ENCODE results near the gene TNNI2. TPM values are rescaled to one million over a fixed set of nuclear protein-coding genes. Genes with fewer than 3 reads are reported as not detected.
"Not testable (repeated sequence)": the region's sequence is repeated elsewhere in the genome, so short reads cannot be mapped to it uniquely, and the experiment has no call there.

TNNI2 gene
- total RNA-seq, 2 experiments from 2014 or later, result not detected

- CTCF ChIA-PET, result no interaction called here
- intact Hi-C loops (cut with micrococcal nuclease), result no loop called here
- DNase-seq, result no peak
- H3K27ac Mint-ChIP-seq, result no peak overlapping the region
- peaks cover 2% of the 10 kb centered on the region for H3K27me3 Mint-ChIP-seq (ENCODE audit: low read depth)
- H3K36me3 Mint-ChIP-seq (ENCODE audit: low read depth), result no peaks in the 10 kb centered on the region
- no peak overlapping the region for H3K4me3 Mint-ChIP-seq
- no peaks in the 10 kb centered on the region for H3K4me1 Mint-ChIP-seq (ENCODE audit: low read depth)
- H3K9me3 Mint-ChIP-seq, result no peaks in the 10 kb centered on the region
Observed at GRCh38 chr11:1812274-1812673, 26.5 kb upstream of the TNNI2 start.

GRCh38 chr11:1812801-1813200 lies 26.0 kb upstream of the TNNI2 start:
- no peak overlapping the region for H3K27ac Mint-ChIP-seq
- H3K9me3 Mint-ChIP-seq, result no peaks in the 10 kb centered on the region
- H3K27me3 Mint-ChIP-seq (ENCODE audit: low read depth), result peaks cover 2% of the 10 kb centered on the region
- H3K36me3 Mint-ChIP-seq (ENCODE audit: low read depth), result no peaks in the 10 kb centered on the region
- H3K4me3 Mint-ChIP-seq, result no peak overlapping the region
- intact Hi-C loops (cut with micrococcal nuclease), result no loop called here
- no peaks in the 10 kb centered on the region for H3K4me1 Mint-ChIP-seq (ENCODE audit: low read depth)
- CTCF ChIA-PET, result no interaction called here
- DNase-seq, result no peak

GRCh38 chr11:1813356-1813755 lies 25.4 kb upstream of the TNNI2 start:
- intact Hi-C loops (cut with micrococcal nuclease), result not testable (repeated sequence)

GRCh38 chr11:1814691-1815090 lies 24.1 kb upstream of the TNNI2 start:
- Mint-ChIP-seq H3K4me1 (ENCODE audit: low read depth) (no peaks in the 10 kb centered on the region), H3K36me3 (ENCODE audit: low read depth) (no peaks in the 10 kb centered on the region), H3K4me3 (no peak overlapping the region), H3K9me3 (no peaks in the 10 kb centered on the region), H3K27me3 (ENCODE audit: low read depth) (peaks cover 2% of the 10 kb centered on the region), H3K27ac (no peak overlapping the region)
- intact Hi-C loops (cut with micrococcal nuclease), result no loop called here
- no peak for DNase-seq
- CTCF ChIA-PET, result interaction anchor here (1.2 kb wide), 1 partner anchor 121 kb away, joined by 5 read pairs; no protein-coding TSS in a partner anchor

More at GRCh38 chr11:1813356-1813755, 25.4 kb upstream of the TNNI2 start:
- H3K27me3 Mint-ChIP-seq (ENCODE audit: low read depth); CTCF ChIA-PET; H3K36me3 Mint-ChIP-seq (ENCODE audit: low read depth); H3K4me3 Mint-ChIP-seq; H3K27ac Mint-ChIP-seq; DNase-seq; H3K9me3 Mint-ChIP-seq; H3K4me1 Mint-ChIP-seq (ENCODE audit: low read depth): not testable (repeated sequence)

- Mint-ChIP-seq H3K4me1 (ENCODE audit: low read depth) (no peaks in the 10 kb centered on the region), H3K27me3 (ENCODE audit: low read depth) (peaks cover 2% of the 10 kb centered on the region), H3K9me3 (no peaks in the 10 kb centered on the region), H3K36me3 (ENCODE audit: low read depth) (no peaks in the 10 kb centered on the region), H3K4me3 (no peak overlapping the region), H3K27ac (no peak overlapping the region)
- CTCF ChIA-PET, result interaction anchor here (1.2 kb wide), 1 partner anchor 122 kb away, joined by 5 read pairs; no protein-coding TSS in a partner anchor
- DNase-seq, result no peak
- intact Hi-C loops (cut with micrococcal nuclease), result no loop called here
Observed at GRCh38 chr11:1815311-1815710, 23.5 kb upstream of the TNNI2 start.

GRCh38 chr11:1815751-1816150 lies 23.0 kb upstream of the TNNI2 start:
- no peaks in the 10 kb centered on the region for H3K9me3 Mint-ChIP-seq
- intact Hi-C loops (cut with micrococcal nuclease), result no loop called here
- no peaks in the 10 kb centered on the region for H3K4me1 Mint-ChIP-seq (ENCODE audit: low read depth)
- no peaks in the 10 kb centered on the region for H3K36me3 Mint-ChIP-seq (ENCODE audit: low read depth)
- H3K27me3 Mint-ChIP-seq (ENCODE audit: low read depth), result peaks cover 2% of the 10 kb centered on the region
- H3K27ac Mint-ChIP-seq, result no peak overlapping the region
- no peak for DNase-seq
- CTCF ChIA-PET, result interaction anchor here (1.2 kb wide), 1 partner anchor 122 kb away, joined by 5 read pairs; no protein-coding TSS in a partner anchor
- H3K4me3 Mint-ChIP-seq, result no peak overlapping the region

GRCh38 chr11:1817000-1817399 lies 21.8 kb upstream of the TNNI2 start:
- Mint-ChIP-seq H3K4me3 (no peak overlapping the region), H3K36me3 (ENCODE audit: low read depth) (no peaks in the 10 kb centered on the region), H3K4me1 (ENCODE audit: low read depth) (no peaks in the 10 kb centered on the region), H3K27me3 (ENCODE audit: low read depth) (peaks cover 2% of the 10 kb centered on the region), H3K9me3 (no peaks in the 10 kb centered on the region), H3K27ac (no peak overlapping the region)
- DNase-seq, result no peak
- CTCF ChIA-PET, result interaction anchor here (0.8 to 1.3 kb wide), 3 partner anchors 9 to 123 kb away, joined by 3 to 5 read pairs (median 4); no protein-coding TSS in a partner anchor
- intact Hi-C loops (cut with micrococcal nuclease), result no loop called here

GRCh38 chr11:1817511-1817910 lies 21.3 kb upstream of the TNNI2 start:
- intact Hi-C loops (cut with micrococcal nuclease), result no loop called here
- Mint-ChIP-seq H3K27ac (no peak overlapping the region), H3K27me3 (ENCODE audit: low read depth) (no peaks in the 10 kb centered on the region), H3K36me3 (ENCODE audit: low read depth) (no peaks in the 10 kb centered on the region), H3K4me1 (ENCODE audit: low read depth) (no peaks in the 10 kb centered on the region), H3K9me3 (no peaks in the 10 kb centered on the region), H3K4me3 (no peak overlapping the region)
- DNase-seq, result no peak
- CTCF ChIA-PET, result interaction anchor here (0.8 to 1.3 kb wide), 3 partner anchors 10 to 123 kb away, joined by 3 to 5 read pairs (median 4); no protein-coding TSS in a partner anchor

GRCh38 chr11:1819074-1819473 lies 19.7 kb upstream of the TNNI2 start:
- H3K4me1 Mint-ChIP-seq (ENCODE audit: low read depth), result no peaks in the 10 kb centered on the region
- H3K27ac Mint-ChIP-seq, result no peak overlapping the region
- no peak for DNase-seq
- H3K36me3 Mint-ChIP-seq (ENCODE audit: low read depth), result no peaks in the 10 kb centered on the region
- no peaks in the 10 kb centered on the region for H3K27me3 Mint-ChIP-seq (ENCODE audit: low read depth)
- no peak overlapping the region for H3K4me3 Mint-ChIP-seq
- intact Hi-C loops (cut with micrococcal nuclease), result no loop called here
- H3K9me3 Mint-ChIP-seq, result no peaks in the 10 kb centered on the region
- CTCF ChIA-PET, result interaction anchor here (0.8 kb wide), 1 partner anchor 125 kb away, joined by 3 read pairs; no protein-coding TSS in a partner anchor

- intact Hi-C loops (cut with micrococcal nuclease), result no loop called here
- Mint-ChIP-seq H3K36me3 (ENCODE audit: low read depth) (no peaks in the 10 kb centered on the region), H3K9me3 (no peaks in the 10 kb centered on the region), H3K4me1 (ENCODE audit: low read depth) (no peaks in the 10 kb centered on the region), H3K27ac (no peak overlapping the region), H3K27me3 (ENCODE audit: low read depth) (no peaks in the 10 kb centered on the region), H3K4me3 (no peak overlapping the region)
- CTCF ChIA-PET, result interaction anchor here (0.8 kb wide), 1 partner anchor 127 kb away, joined by 4 read pairs; no protein-coding TSS in a partner anchor
- no peak for DNase-seq
Observed at GRCh38 chr11:1820463-1821325, 18.1 kb upstream of the TNNI2 start.

- Mint-ChIP-seq H3K36me3 (ENCODE audit: low read depth) (no peaks in the 10 kb centered on the region), H3K27me3 (ENCODE audit: low read depth) (no peaks in the 10 kb centered on the region), H3K27ac (no peak overlapping the region), H3K4me3 (no peak overlapping the region), H3K4me1 (ENCODE audit: low read depth) (no peaks in the 10 kb centered on the region), H3K9me3 (no peaks in the 10 kb centered on the region)
- intact Hi-C loops (cut with micrococcal nuclease), result no loop called here
- CTCF ChIA-PET, result interaction anchor here (1.4 kb wide), 1 partner anchor 12 kb away, joined by 5 read pairs; no protein-coding TSS in a partner anchor
- DNase-seq, result no peak
Observed at GRCh38 chr11:1821562-1821961, 17.2 kb upstream of the TNNI2 start.

GRCh38 chr11:1822648-1823375 lies 16.0 kb upstream of the TNNI2 start:
- Mint-ChIP-seq H3K27ac (no peak overlapping the region), H3K4me1 (ENCODE audit: low read depth) (no peaks in the 10 kb centered on the region), H3K4me3 (no peak overlapping the region), H3K9me3 (no peaks in the 10 kb centered on the region), H3K27me3 (ENCODE audit: low read depth) (no peaks in the 10 kb centered on the region), H3K36me3 (ENCODE audit: low read depth) (no peaks in the 10 kb centered on the region)
- intact Hi-C loops (cut with micrococcal nuclease), result no loop called here
- DNase-seq, result no peak
- CTCF ChIA-PET, result interaction anchor here (0.7 to 1.4 kb wide), 2 partner anchors 10 to 129 kb away, joined by 3 to 5 read pairs; no protein-coding TSS in a partner anchor
